Measurements from ENCODE around the gene NOC3L.

- TF ChIP-seq CTCF (conservative IDR thresholded peaks at IDR 0.05; ENCODE audit: low read length) (no peak), EZH2phosphoT487 (IDR thresholded peaks at IDR 0.05; ENCODE audit: borderline replicate concordance, low read depth, low read length) (no peak)
Measured at GRCh38 chr10:94402843-94403379, 40.2 kb upstream of the NOC3L start.
